HepG2 (cell line): Measurements from ENCODE around the gene GPN2. TPM values are rescaled to one million over a fixed set of nuclear protein-coding genes. Genes with fewer than 3 reads are reported as not detected.

ENCODE experiments used
- FOSL2 ChIP-seq: sonication (generic); formaldehyde crosslinking; IDR thresholded peaks from 2 replicates; pipeline ENCODE4 v1.4.0; 2020; ENCODE audit warnings: missing genetic modification reagents
- HNF1B ChIP-seq: sonication (generic); formaldehyde crosslinking; IDR thresholded peaks from 2 replicates; pipeline ENCODE4 v1.5.1; 2020; ENCODE audit warnings: mild to moderate bottlenecking, moderate library complexity, missing genetic modification reagents
- HOXA5 ChIP-seq: sonication (generic); formaldehyde crosslinking; IDR thresholded peaks from 2 replicates; pipeline ENCODE4 v1.4.0; 2020; ENCODE audit warnings: missing genetic modification reagents
- RFXANK ChIP-seq: IDR thresholded peaks from 2 replicates; pipeline ENCODE4 v1.6.1; 2016
- RXRB ChIP-seq: IDR thresholded peaks from 2 replicates; pipeline ENCODE4 v1.6.1; 2016; ENCODE audit warnings: borderline replicate concordance, missing genetic modification reagents, missing compliant biosample characterization
- SNAI1 ChIP-seq: sonication (generic); formaldehyde crosslinking; IDR thresholded peaks from 2 replicates; pipeline ENCODE4 v1.5.0; 2020; ENCODE audit warnings: mild to moderate bottlenecking, missing genetic modification reagents, borderline replicate concordance
- SP1 ChIP-seq, 2 experiments: fragments of 450-650 bp in 1 of 2; sonication (generic) in 1 of 2; formaldehyde crosslinking in 1 of 2; IDR thresholded peaks; 2 replicates each; pipeline versions ENCODE4 v1.4.0 to v1.6.1; 2016 to 2020; ENCODE audit warnings: missing genetic modification reagents in 1 of 2
- SP2 ChIP-seq: sonication (generic); formaldehyde crosslinking; IDR thresholded peaks from 2 replicates; pipeline ENCODE4 v1.5.1; 2020; ENCODE audit warnings: mild to moderate bottlenecking, missing genetic modification reagents
- SP5 ChIP-seq: IDR thresholded peaks from 2 replicates; pipeline ENCODE4 v1.6.1; 2016; ENCODE audit warnings: low read depth, borderline replicate concordance
- YEATS4 ChIP-seq: sonication (generic); formaldehyde crosslinking; IDR thresholded peaks from 2 replicates; pipeline ENCODE4 v1.4.0; 2020; ENCODE audit warnings: missing genetic modification reagents, borderline replicate concordance
- ZBTB40 ChIP-seq, 2 experiments: fragments of 450-650 bp in 1 of 2; sonication (generic) in 1 of 2; formaldehyde crosslinking in 1 of 2; IDR thresholded peaks; 2 replicates each; pipeline versions ENCODE4 v1.6.1 to v1.8.0; 2016 to 2022; ENCODE audit warnings: antibody characterized with exemption in 1 of 2, mild to moderate bottlenecking in 1 of 2, missing genetic modification reagents in 1 of 2
- ZNF205 ChIP-seq: IDR thresholded peaks from 2 replicates; pipeline ENCODE4 v1.6.1; 2018; ENCODE audit warnings: missing biosample characterization, missing genetic modification reagents
- ZNF263 ChIP-seq: sonication (generic); formaldehyde crosslinking; IDR thresholded peaks from 2 replicates; pipeline ENCODE4 v1.4.0; 2020; ENCODE audit warnings: missing genetic modification reagents
- ZNF512 ChIP-seq: sonication (generic); formaldehyde crosslinking; IDR thresholded peaks from 2 replicates; pipeline ENCODE4 v1.4.0; 2020; ENCODE audit warnings: mild to moderate bottlenecking, missing genetic modification reagents
- polyA plus RNA-seq, 8 experiments: library from polyadenylated mRNA; depleted of rRNA in 3 of 8; stranded (reverse) in 7 of 8; unstranded in 1 of 8; fragments of >200 nt; fragmentation: Illumina TruSeq in 4 of 8; extraction: Trizol in 4 of 8; gene quantifications; 2 replicates each; pipeline versions ENCODE4 v1.2.1 to v1.2.3, GENCODE V29; 2011 to 2016; ENCODE audit warnings: low read depth in 4 of 8, missing spikeins in 1 of 8, mixed read lengths in 1 of 8; ENCODE audit not compliant: insufficient read depth in 1 of 8
- total RNA-seq, 5 experiments: library from RNA; depleted of rRNA; stranded (reverse); fragments of >200 nt; fragmentation: Illumina TruSeq; extraction: Trizol; gene quantifications; 2 replicates each; pipeline ENCODE4 v1.2.3, GENCODE V29; 2016; ENCODE audit warnings: low read depth in 1 of 5
- TF ChIP-seq, protein P1 (sequence below): IDR thresholded peaks from 2 replicates; pipeline ENCODE4 v1.6.1; 2018; ENCODE audit warnings: missing genetic modification reagents

Gene GPN2
- total and polyA plus RNA-seq, 2 of the 13 experiments (the other 11 are each of a cell fraction or from before 2014, with no cell fraction given) = 19.3 to 38.9 TPM

DNA sequence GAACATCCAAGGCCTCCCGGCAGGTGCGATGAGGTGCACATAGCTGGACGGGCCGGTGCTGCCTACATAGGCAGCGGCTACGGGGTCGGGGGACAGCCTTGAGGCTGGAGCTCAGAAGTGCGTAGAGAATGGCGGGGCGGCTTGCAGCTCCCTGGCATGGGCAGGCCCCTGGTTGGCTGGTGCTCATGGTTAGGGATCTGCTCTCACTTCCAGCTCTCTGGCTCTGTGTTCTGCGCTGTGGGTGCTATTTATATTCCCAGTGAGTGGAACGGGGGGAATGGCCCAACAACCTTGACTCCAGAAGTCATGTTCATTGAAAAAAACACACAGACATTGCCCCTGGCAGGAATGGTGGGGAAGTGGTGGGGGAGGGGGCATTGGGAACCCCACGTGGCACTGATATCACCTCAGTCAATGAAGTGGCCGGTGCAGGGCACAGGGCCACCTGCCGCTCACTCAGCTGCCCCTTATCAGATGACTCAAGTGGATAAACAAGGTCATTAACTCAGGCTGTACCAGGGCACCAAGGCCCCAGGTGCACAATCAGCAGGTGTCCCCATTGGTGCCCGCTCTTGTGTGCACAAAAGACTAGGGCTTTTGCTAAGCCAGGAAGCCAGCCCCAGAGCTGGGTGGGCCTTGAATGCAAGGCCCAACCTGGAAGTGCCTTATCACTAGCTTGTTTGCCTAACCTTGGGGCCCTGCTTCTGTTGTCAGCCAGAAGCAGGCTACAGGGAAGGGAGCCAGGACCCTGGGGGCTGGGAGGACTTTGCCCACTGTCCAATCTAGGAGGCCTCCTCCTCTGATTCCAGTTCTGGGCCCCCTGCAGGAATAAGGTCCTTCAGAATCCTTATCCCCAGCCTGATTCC lies 23.9 kb upstream of the GPN2 start, which contains the start of gene NR0B2 (continued):
- peak; percentile 97 for TF ChIP-seq HNF1B (CRISPR knock-in tag)
- TF ChIP-seq ZNF512 (CRISPR knock-in tag) = no peak
- peak; percentile 98 for TF ChIP-seq RXRB (CRISPR knock-in tag)
- TF ChIP-seq FOSL2 (CRISPR knock-in tag) = peak; percentile 99
- no peak for TF ChIP-seq ZBTB40 (IDR thresholded peaks at IDR 0.05)
- peak; percentile 46; the same call in 1 of the 2 replicates for TF ChIP-seq ZBTB40 (CRISPR knock-in tag; IDR thresholded peaks at IDR 0.05)
- peak; percentile 74 for TF ChIP-seq RFXANK (CRISPR knock-in tag)
- TF ChIP-seq, protein P1, sequence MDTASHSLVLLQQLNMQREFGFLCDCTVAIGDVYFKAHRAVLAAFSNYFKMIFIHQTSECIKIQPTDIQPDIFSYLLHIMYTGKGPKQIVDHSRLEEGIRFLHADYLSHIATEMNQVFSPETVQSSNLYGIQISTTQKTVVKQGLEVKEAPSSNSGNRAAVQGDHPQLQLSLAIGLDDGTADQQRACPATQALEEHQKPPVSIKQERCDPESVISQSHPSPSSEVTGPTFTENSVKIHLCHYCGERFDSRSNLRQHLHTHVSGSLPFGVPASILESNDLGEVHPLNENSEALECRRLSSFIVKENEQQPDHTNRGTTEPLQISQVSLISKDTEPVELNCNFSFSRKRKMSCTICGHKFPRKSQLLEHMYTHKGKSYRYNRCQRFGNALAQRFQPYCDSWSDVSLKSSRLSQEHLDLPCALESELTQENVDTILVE (CRISPR knock-in tag) = no peak; the same call in 1 of the 2 replicates
- peak; percentile 85 for TF ChIP-seq ZNF263 (CRISPR knock-in tag)
- peak; percentile 28; the same call in 1 of the 2 replicates for TF ChIP-seq SP2
- peak; percentile 88 for TF ChIP-seq YEATS4
- peak; percentile 54; the same call in 1 of the 2 replicates for TF ChIP-seq HOXA5
- TF ChIP-seq ZNF205 (CRISPR knock-in tag) = peak; percentile 73; the same call in 1 of the 2 replicates
- no peak for TF ChIP-seq SP1 (IDR thresholded peaks at IDR 0.05)
- TF ChIP-seq SP1 (CRISPR knock-in tag; IDR thresholded peaks at IDR 0.05) = peak; percentile 14
- peak; percentile 98; the same call in 1 of the 2 replicates for TF ChIP-seq SNAI1 (CRISPR knock-in tag)
- TF ChIP-seq SP5 = peak; percentile 81
